PFSK-1 (cell line): ENCODE measurements around the gene ZNF628.
A peak's percentile ranks its signal among the peaks of the same experiment; 100 is the strongest.

ENCODE experiments used
- FOXP2 ChIP-seq: optimal IDR thresholded peaks from 2 replicates; pipeline ENCODE3; 2011; ENCODE audit warnings: borderline replicate concordance, control low read depth, inconsistent platforms; ENCODE audit not compliant: insufficient read depth; ENCODE audit errors: extremely low read length, extremely low read depth
- POLR2AphosphoS5 ChIP-seq: IDR thresholded peaks from 2 replicates; pipeline ENCODE4 v1.6.1; 2012; ENCODE audit warnings: low read depth, mild to moderate bottlenecking, control low read depth, low read length, moderate library complexity
- REST ChIP-seq, 2 experiments: IDR thresholded peaks; 2 replicates each; pipeline versions ENCODE4 v1.6.1 to v1.8.0; 2011 to 2012; ENCODE audit warnings: low read depth in 2 of 2, low read length in 2 of 2, control low read depth in 1 of 2, inconsistent platforms in 1 of 2, mild to moderate bottlenecking in 1 of 2, moderate library complexity in 1 of 2; ENCODE audit not compliant: insufficient read depth in 1 of 2
- SIN3A ChIP-seq: IDR thresholded peaks from 2 replicates; pipeline ENCODE4 v1.6.1; 2012; ENCODE audit warnings: mild to moderate bottlenecking, low read length, moderate library complexity, borderline replicate concordance; ENCODE audit not compliant: insufficient read depth
- TAF1 ChIP-seq: IDR thresholded peaks from 2 replicates; pipeline ENCODE4 v1.6.1; 2012; ENCODE audit warnings: low read length, control low read depth, borderline replicate concordance; ENCODE audit not compliant: insufficient read depth

- TF ChIP-seq POLR2AphosphoS5 (no peak), SIN3A (no peak), TAF1 (no peak), REST (IDR thresholded peaks at IDR 0.05; ENCODE audit: insufficient read depth in 1 of 2, low read depth in 2 of 2, low read length in 2 of 2) (peak in 1 of 2 experiments; percentile 44; a peak in 1 of 4 replicates), FOXP2 (no peak)
Observed at GRCh38 chr19:55483706-55484592, 7.5 kb downstream of the ZNF628 start.
